Lower lobe of right lung (tissue), 2 donors: Measurements from ENCODE around the gene ATXN1. TPM values are rescaled to one million over a fixed set of nuclear protein-coding genes. Genes with fewer than 3 reads are reported as not detected.

Experiments used
- ATAC-seq, 2 donors: fragments of 200-7000 bp; cut with Tn5 transposase; one replicate each; pipeline ENCODE4 v1.9.1; 2020 to 2022; ENCODE audit warnings: mild to moderate bottlenecking in 2 of 2, moderate library complexity in 2 of 2
- DNase-seq: peaks from one replicate; pipeline ENCODE4 v3.0.0-alpha.2; 2020
- H3K27ac ChIP-seq: fragments of 200-600 bp; one replicate; pipeline ENCODE4 v1.8.0; 2022
- H3K27me3 ChIP-seq: fragments of 200-600 bp; one replicate; pipeline ENCODE4 v1.8.0; 2022; ENCODE audit warnings: low read depth
- H3K36me3 ChIP-seq: fragments of 200-600 bp; one replicate; pipeline ENCODE4 v1.8.0; 2022; ENCODE audit warnings: mild to moderate bottlenecking
- H3K4me1 ChIP-seq: fragments of 200-600 bp; one replicate; pipeline ENCODE4 v1.8.0; 2022
- H3K4me3 ChIP-seq: fragments of 200-600 bp; one replicate; pipeline ENCODE4 v1.8.0; 2022; ENCODE audit warnings: mild to moderate bottlenecking
- H3K9me3 ChIP-seq: fragments of 200-600 bp; one replicate; pipeline ENCODE4 v1.8.0; 2022
- intact Hi-C: fragments of 100-400 bp; cut with DNase I; formaldehyde crosslinking; loops from one replicate; pipeline ENCODE4 v1.11.0; 2022
- total RNA-seq: library from RNA; stranded (reverse); fragmentation: NEBNext Ultra II Directional; extraction: Animal tissue kit (Norgen Biotek cat#: 25700); gene quantifications from one replicate; pipeline ENCODE4 v1.2.1, GENCODE V29; 2021
- TF ChIP-seq, protein P1 (sequence below): fragments of 200-600 bp; IDR thresholded peaks from one replicate; pipeline ENCODE4 v1.8.0; 2022; ENCODE audit warnings: antibody characterized with exemption, mild to moderate bottlenecking
- donor health status: DM: no; HTN: yes; CAD: no; lungs with severe emphysema.

ATXN1 gene
- total RNA-seq, 1 donor from 2014 or later: 75.9 TPM

DNA sequence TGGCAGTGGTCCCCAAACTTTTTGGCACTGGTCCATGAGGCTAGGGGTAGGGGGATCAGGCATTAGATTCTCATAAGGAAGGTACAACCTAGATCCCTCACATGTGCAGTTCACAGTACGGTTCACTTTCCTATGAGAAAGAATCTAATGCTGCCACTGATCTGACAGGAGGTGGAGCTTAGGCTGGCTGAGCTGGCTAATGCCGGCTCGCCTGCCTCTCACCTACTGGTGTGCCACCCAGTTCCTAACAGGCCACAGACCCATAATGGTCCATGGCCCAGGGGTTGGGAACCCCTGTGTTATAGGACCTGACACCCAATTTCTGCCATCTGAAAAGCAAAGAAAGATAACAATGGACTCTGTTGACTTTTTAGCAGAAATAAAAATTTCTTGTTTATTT, 323.3 kb downstream of the ATXN1 start:
- TF ChIP-seq, protein P1, sequence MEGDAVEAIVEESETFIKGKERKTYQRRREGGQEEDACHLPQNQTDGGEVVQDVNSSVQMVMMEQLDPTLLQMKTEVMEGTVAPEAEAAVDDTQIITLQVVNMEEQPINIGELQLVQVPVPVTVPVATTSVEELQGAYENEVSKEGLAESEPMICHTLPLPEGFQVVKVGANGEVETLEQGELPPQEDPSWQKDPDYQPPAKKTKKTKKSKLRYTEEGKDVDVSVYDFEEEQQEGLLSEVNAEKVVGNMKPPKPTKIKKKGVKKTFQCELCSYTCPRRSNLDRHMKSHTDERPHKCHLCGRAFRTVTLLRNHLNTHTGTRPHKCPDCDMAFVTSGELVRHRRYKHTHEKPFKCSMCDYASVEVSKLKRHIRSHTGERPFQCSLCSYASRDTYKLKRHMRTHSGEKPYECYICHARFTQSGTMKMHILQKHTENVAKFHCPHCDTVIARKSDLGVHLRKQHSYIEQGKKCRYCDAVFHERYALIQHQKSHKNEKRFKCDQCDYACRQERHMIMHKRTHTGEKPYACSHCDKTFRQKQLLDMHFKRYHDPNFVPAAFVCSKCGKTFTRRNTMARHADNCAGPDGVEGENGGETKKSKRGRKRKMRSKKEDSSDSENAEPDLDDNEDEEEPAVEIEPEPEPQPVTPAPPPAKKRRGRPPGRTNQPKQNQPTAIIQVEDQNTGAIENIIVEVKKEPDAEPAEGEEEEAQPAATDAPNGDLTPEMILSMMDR: no peak
- Histone ChIP-seq H3K27ac (no peak overlapping the region), H3K36me3 (no peaks in the 10 kb centered on the region), H3K9me3 (no peaks in the 10 kb centered on the region), H3K4me3 (no peak overlapping the region), H3K27me3 (no peaks in the 10 kb centered on the region), H3K4me1 (peaks cover 16% of the 10 kb centered on the region)
- DNase-seq (no peak), ATAC-seq (peak in 1 of 2 donors; percentile 44)
- intact Hi-C loops: no loop called here

DNA sequence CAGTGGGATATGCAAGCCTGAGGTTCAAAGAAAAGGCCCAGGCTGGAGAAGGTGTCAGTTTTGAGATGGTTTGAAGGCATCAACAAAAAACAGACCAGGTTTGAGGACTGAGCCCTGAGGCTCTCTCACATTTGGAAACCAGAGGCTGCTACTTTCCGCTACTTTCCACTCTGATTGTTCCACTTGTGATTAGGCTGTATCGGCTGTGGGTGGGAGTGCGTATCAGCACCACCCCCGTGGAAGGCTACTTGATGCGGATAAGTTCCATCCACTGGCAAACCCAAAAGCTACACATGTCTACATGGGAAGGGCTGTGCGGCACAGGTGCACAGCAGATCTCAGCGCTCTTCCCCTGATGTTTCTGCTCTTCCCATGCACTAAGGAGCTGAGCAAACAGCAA, 324.2 kb downstream of the ATXN1 start:
- no peak for DNase-seq
- intact Hi-C loops: no loop called here
- H3K4me1 ChIP-seq: peaks cover 21% of the 10 kb centered on the region
- ATAC-seq: no peak
- no peaks in the 10 kb centered on the region for H3K27me3 ChIP-seq
- no peak overlapping the region for H3K4me3 ChIP-seq
- no peaks in the 10 kb centered on the region for H3K36me3 ChIP-seq
- H3K27ac ChIP-seq: no peak overlapping the region
- TF ChIP-seq, protein P1: no peak
- no peaks in the 10 kb centered on the region for H3K9me3 ChIP-seq

DNA sequence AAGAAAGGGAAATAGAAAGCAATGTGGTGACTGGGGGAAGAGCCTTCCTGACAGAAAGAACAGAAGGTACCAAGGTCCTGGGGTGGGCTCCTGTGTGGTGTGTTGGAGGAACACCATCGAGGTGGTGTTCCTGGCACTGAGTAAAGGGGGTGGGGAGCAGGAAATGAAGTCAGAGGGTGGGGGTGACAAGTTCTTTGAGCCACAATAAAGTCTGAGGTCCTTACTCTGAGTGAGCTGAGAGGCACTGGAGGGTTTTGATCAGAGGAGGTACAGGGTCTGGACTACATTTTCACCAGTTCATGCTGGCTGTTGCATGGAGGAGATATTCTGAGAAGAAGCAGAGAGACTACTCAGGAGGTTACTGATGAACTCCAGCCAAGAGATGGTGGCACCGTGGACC, 324.7 kb downstream of the ATXN1 start:
- intact Hi-C loops: no loop called here
- no peak overlapping the region for H3K27ac ChIP-seq
- ATAC-seq: peak; percentile 23 to 34

DNA sequence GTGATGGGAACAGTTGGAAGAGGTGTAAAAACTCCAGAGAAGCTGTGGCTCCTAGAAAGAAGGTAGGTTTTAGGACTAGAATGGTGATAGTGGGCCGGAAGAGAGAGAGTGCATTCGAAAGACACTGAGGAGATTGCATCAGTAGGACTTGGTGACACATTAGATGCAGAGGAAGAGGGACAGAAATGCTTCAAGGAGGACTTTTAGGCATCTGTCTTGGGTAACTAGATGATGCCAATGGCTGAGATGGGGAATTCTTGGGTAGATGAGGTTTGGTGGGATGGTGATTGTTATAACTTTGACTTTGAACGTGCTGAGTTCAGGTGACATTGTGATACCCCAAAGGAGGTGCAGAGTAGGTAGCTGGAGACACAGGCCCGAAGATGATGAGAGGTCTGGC, 326.4 kb downstream of the ATXN1 start:
- ATAC-seq: no peak
- H3K9me3 ChIP-seq: no peaks in the 10 kb centered on the region

More for the DNA sequence above, 324.7 kb downstream of the ATXN1 start:
- H3K4me3 ChIP-seq: no peak overlapping the region
- no peaks in the 10 kb centered on the region for H3K9me3 ChIP-seq
- TF ChIP-seq, protein P1: no peak
- peaks cover 26% of the 10 kb centered on the region for H3K4me1 ChIP-seq
- H3K36me3 ChIP-seq: no peaks in the 10 kb centered on the region
- no peaks in the 10 kb centered on the region for H3K27me3 ChIP-seq
- no peak for DNase-seq

DNA sequence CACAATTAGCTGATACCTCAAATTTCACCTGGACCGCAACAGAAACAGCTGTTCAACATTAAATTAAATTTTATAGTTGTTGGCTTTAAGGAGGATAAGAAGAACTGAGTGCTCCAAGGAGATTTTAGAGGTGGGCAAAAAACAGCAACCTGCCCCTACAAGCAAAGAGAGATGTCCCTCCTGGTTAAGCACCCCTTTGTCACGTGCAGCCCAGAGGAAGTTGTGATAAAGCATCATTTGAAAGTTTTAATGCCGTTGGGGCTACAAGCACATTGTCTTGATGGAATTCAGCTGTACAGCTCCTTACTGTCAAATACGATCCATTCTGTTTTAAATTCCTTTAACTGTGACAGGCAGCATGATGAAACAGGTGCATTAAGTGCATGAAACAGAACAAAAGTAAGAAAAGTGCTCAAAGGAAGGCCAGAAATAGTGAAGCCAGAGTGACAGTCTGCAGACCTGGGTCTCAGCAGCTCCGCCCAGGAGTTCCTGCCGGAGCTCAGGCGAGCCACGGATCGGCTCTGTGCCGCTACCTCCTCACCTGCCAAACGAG, 327.8 kb downstream of the ATXN1 start:
- intact Hi-C loops: no loop called here
- no peaks in the 10 kb centered on the region for H3K36me3 ChIP-seq

More for the DNA sequence above, 326.4 kb downstream of the ATXN1 start:
- H3K4me3 ChIP-seq: no peak overlapping the region
- intact Hi-C loops: no loop called here
- H3K27ac ChIP-seq: no peak overlapping the region
- H3K36me3 ChIP-seq: no peaks in the 10 kb centered on the region
- TF ChIP-seq, protein P1: no peak
- peaks cover 35% of the 10 kb centered on the region for H3K4me1 ChIP-seq
- DNase-seq: no peak
- H3K27me3 ChIP-seq: no peaks in the 10 kb centered on the region

More for the DNA sequence above, 327.8 kb downstream of the ATXN1 start:
- Histone ChIP-seq H3K27ac (no peak overlapping the region), H3K4me3 (no peak overlapping the region), H3K4me1 (peaks cover 29% of the 10 kb centered on the region), H3K27me3 (no peaks in the 10 kb centered on the region), H3K9me3 (no peaks in the 10 kb centered on the region)
- no peak for DNase-seq
- TF ChIP-seq, protein P1: no peak
- no peak for ATAC-seq
